K562 (cell line): Measurements from ENCODE around the gene CTDSPL2. TPM values are rescaled to one million over a fixed set of nuclear protein-coding genes. Genes with fewer than 3 reads are reported as not detected.

Experiments
- ATAC-seq: fragments of 200-7000 bp; cut with Tn5 transposase; 3 replicates; pipeline ENCODE4 v1.9.1; 2020; ENCODE audit warnings: moderate library complexity
- BruUV-seq: library from RNA; stranded (reverse); fragments of 400-500 nt; replicated peaks from 2 replicates; lab custom pipeline; 2021; lab: Mats Ljungman, UMichigan
- CTCF ChIA-PET: fragments of 300-600 bp; formaldehyde crosslinking; extraction: SDS; loops from one replicate; lab custom pipeline; 2021; ENCODE audit warnings: low intra/inter-chr PET ratio; lab: Yijun Ruan, JAX
- POLR2A ChIA-PET: fragments of 300-600, 350-650 bp; sonication (Branson Sonifier 250); formaldehyde crosslinking; extraction: SDS; loops from one replicate; lab custom pipeline; 2021; ENCODE audit warnings: antibody characterized with exemption, inconsistent platforms; lab: Yijun Ruan, JAX
- DNase-seq, 4 experiments: peaks; one replicate each; pipeline versions ENCODE4 v3.0.0 to v3.0.0-alpha.2; 2011 to 2018; ENCODE audit warnings: low spot score in 3 of 4, mixed read lengths in 3 of 4; ENCODE audit errors: extremely low read depth in 1 of 4
- FAIRE-seq: peaks from 2 replicates; lab custom pipeline; 2011; peaks lifted over from hg19 to GRCh38; lab: Jason Lieb, UNC
- H2AFZ ChIP-seq: 2 replicates; pipeline ENCODE4 v1.6.0; 2011; ENCODE audit warnings: low read depth, low read length, control low read depth, inconsistent platforms
- H3K27ac ChIP-seq: fragments of 200-600 bp; 3 replicates; pipeline ENCODE4 v1.8.0; 2011; ENCODE audit warnings: low read depth, mild to moderate bottlenecking, control low read depth, inconsistent platforms, low read length, moderate library complexity, mixed read lengths; ENCODE audit errors: extremely low read depth
- H3K27me3 ChIP-seq, 2 experiments: fragments of 300-600 bp in 1 of 2; 2 replicates in 1 of 2; 3 replicates in 1 of 2; pipeline versions ENCODE4 v1.6.0 to v1.8.0; 2011; ENCODE audit warnings: inconsistent platforms in 2 of 2, low read length in 2 of 2, mild to moderate bottlenecking in 1 of 2, mixed read lengths in 1 of 2, moderate library complexity in 1 of 2; ENCODE audit not compliant: control insufficient read depth in 2 of 2, insufficient read depth in 2 of 2
- H3K36me3 ChIP-seq: fragments of 300-600 bp; 3 replicates; pipeline ENCODE4 v1.8.0; 2011; ENCODE audit warnings: mild to moderate bottlenecking, low read length, inconsistent platforms; ENCODE audit not compliant: control insufficient read depth, insufficient read depth
- H3K4me1 ChIP-seq, 2 experiments: fragments of 200-600 bp in 1 of 2; replicated peaks in 1 of 2; 2 replicates in 1 of 2; 3 replicates in 1 of 2; pipeline versions ENCODE4 v1.5.1 to v1.8.0; 2011; ENCODE audit warnings: inconsistent platforms in 2 of 2, low read length in 2 of 2, mild to moderate bottlenecking in 1 of 2, mixed read lengths in 1 of 2, moderate library complexity in 1 of 2; ENCODE audit not compliant: control insufficient read depth in 2 of 2, insufficient read depth in 2 of 2
- H3K4me2 ChIP-seq: 2 replicates; pipeline ENCODE4 v1.6.1; 2011; ENCODE audit warnings: low read length, control low read depth, inconsistent platforms, mixed read lengths; ENCODE audit not compliant: insufficient read depth
- H3K4me3 ChIP-seq: fragments of 200-600 bp; sonication (generic), shearing (Covaris generic); 2 replicates; pipeline ENCODE4 v1.5.1; 2016; ENCODE audit warnings: control low read depth, inconsistent platforms
- H3K79me2 ChIP-seq: fragments of 200-600 bp; 3 replicates; pipeline ENCODE4 v1.8.0; 2011; ENCODE audit warnings: low read length, inconsistent platforms; ENCODE audit not compliant: control insufficient read depth, insufficient read depth
- H3K9ac ChIP-seq, 2 experiments: 2 replicates each; pipeline versions ENCODE4 v1.6.0 to v1.6.1; 2011; ENCODE audit warnings: low read depth in 2 of 2, low read length in 2 of 2, control low read depth in 1 of 2, inconsistent platforms in 1 of 2, mild to moderate bottlenecking in 1 of 2, mixed read lengths in 1 of 2; ENCODE audit not compliant: insufficient read depth in 1 of 2
- H3K9me1 ChIP-seq: one replicate; pipeline ENCODE4 v1.6.0; 2011; ENCODE audit warnings: inconsistent platforms, mild to moderate bottlenecking, low read length, moderate library complexity; ENCODE audit not compliant: control insufficient read depth, insufficient read depth
- H3K9me3 ChIP-seq: replicated peaks from 2 replicates; pipeline ENCODE4 v1.5.1; 2011; ENCODE audit warnings: low read depth, low read length, inconsistent platforms; ENCODE audit not compliant: control insufficient read depth, insufficient read depth
- H4K20me1 ChIP-seq: replicated peaks from 2 replicates; pipeline ENCODE4 v1.6.1; 2011; ENCODE audit warnings: low read length, inconsistent platforms, mixed read lengths; ENCODE audit not compliant: control insufficient read depth, insufficient read depth
- ATF6 ChIP-seq: sonication (generic); formaldehyde crosslinking; IDR thresholded peaks from 2 replicates; pipeline ENCODE4 v1.4.0; 2020; ENCODE audit warnings: mild to moderate bottlenecking, missing genetic modification reagents
- CHD7 ChIP-seq: fragments of 200-600 bp; sonication (generic); IDR thresholded peaks from one replicate; pipeline ENCODE4 v1.6.1; 2012; ENCODE audit warnings: mild to moderate bottlenecking, low read depth, low read length, inconsistent platforms
- E2F6 ChIP-seq, 2 experiments: IDR thresholded peaks; 2 replicates each; pipeline ENCODE4 v1.6.1; 2011; ENCODE audit warnings: borderline replicate concordance in 1 of 2, control low read depth in 1 of 2, low read depth in 1 of 2, low read length in 1 of 2, mild to moderate bottlenecking in 1 of 2, mixed read lengths in 1 of 2, moderate library complexity in 1 of 2; ENCODE audit not compliant: insufficient read depth in 1 of 2, insufficient read length in 1 of 2, poor library complexity in 1 of 2, severe bottlenecking in 1 of 2; ENCODE audit errors: extremely low read depth in 1 of 2
- KLF10 ChIP-seq: fragments of 250-450 bp; sonication (Bioruptor Pico); IDR thresholded peaks from 2 replicates; pipeline ENCODE4 v1.6.1; 2021; ENCODE audit warnings: matching md5 sums
- SNIP1 ChIP-seq: fragments of 450-650 bp; IDR thresholded peaks from 2 replicates; pipeline ENCODE4 v1.7.1; 2017; ENCODE audit warnings: low read depth, mild to moderate bottlenecking
- ZNF696 ChIP-seq: fragments of 250-450 bp; sonication (Bioruptor Pico); conservative IDR thresholded peaks from 2 replicates; pipeline ENCODE4 v1.4.0; 2020; ENCODE audit warnings: mild to moderate bottlenecking, moderate library complexity
- ZNF707 ChIP-seq: fragments of 250-450 bp; sonication (Bioruptor Pico); conservative IDR thresholded peaks from 2 replicates; pipeline ENCODE4 v1.8.0; 2022; ENCODE audit warnings: inconsistent platforms, mild to moderate bottlenecking, moderate library complexity
- WGBS: fragments of 100-300 bp; shearing (Covaris generic); methylation state at CpG from one replicate; pipeline ENCODE4 v1.1.6; 2016; ENCODE audit warnings: low coverage, mixed read lengths; ENCODE audit not compliant: insufficient coverage; ENCODE audit errors: missing lambda C conversion rate; 5-methylcytosine and 5-hydroxymethylcytosine counted together
- in situ Hi-C: fragments of 300-500 bp; cut with MboI; formaldehyde crosslinking; loops from 4 replicates; pipeline ENCODE4 v1.15.0; 2018; ENCODE audit warnings: inconsistent platforms, mixed read lengths
- intact Hi-C: fragments of 100-400 bp; cut with micrococcal nuclease; formaldehyde crosslinking; loops from 2 replicates; pipeline ENCODE4 v1.14.2; 2022
- polyA plus RNA-seq, 8 experiments: library from polyadenylated mRNA; depleted of rRNA in 4 of 8; stranded (reverse) in 5 of 8; unstranded in 3 of 8; fragments of >200 nt; fragmentation: Nextera tagmentation in 2 of 8; fragmentation: Illumina TruSeq in 1 of 8; extraction: Ambion mirVana in 2 of 8; extraction: Trizol in 1 of 8; gene quantifications; 2 replicates each; pipeline versions ENCODE4 v1.2.1 to v1.2.3, GENCODE V29; 2011 to 2014; ENCODE audit warnings: inconsistent platforms in 1 of 8, missing spikeins in 1 of 8
- total RNA-seq, 7 experiments: library from RNA; depleted of rRNA in 6 of 7; stranded (reverse); fragments of >200 nt in 6 of 7; fragmentation: Illumina TruSeq in 2 of 7; extraction: Trizol in 2 of 7; gene quantifications; 2 replicates each; pipeline versions ENCODE4 v1.2.1 to v1.2.3, GENCODE V29; 2011 to 2021; ENCODE audit warnings: low replicate concordance in 1 of 7

Gene CTDSPL2
- total and polyA plus RNA-seq, 9 of the 15 experiments (the other 6 are each of a cell fraction or from before 2014, with no cell fraction given), result 16.8 to 79.0 (median 53.1) TPM

GRCh38 chr15:44525018-44525417 is 97.6 kb downstream of the CTDSPL2 start:
- DNase-seq (no peak), FAIRE-seq (no peak), ATAC-seq (no peak)
- Histone ChIP-seq H3K27me3 (no peaks in the 10 kb centered on the region), H3K4me1 (no peaks in the 10 kb centered on the region), H3K9me3 (no peaks in the 10 kb centered on the region), H3K9ac (no peak overlapping the region), H3K4me3 (no peak overlapping the region), H3K9me1 (no peaks in the 10 kb centered on the region), H3K36me3 (peaks cover 61% of the 10 kb centered on the region; the same call in 1 of the 3 replicates), H2AFZ (no peak overlapping the region), H3K27ac (no peak overlapping the region), H3K4me2 (no peak overlapping the region), H4K20me1 (no peaks in the 10 kb centered on the region), H3K79me2 (no peaks in the 10 kb centered on the region)
- in situ Hi-C loops, result no loop called here
- intact Hi-C loops, result no loop called here
- WGBS, result 100% methylated on average over 1 of the region's 1 CpG
- BruUV-seq, result no TSS peak
- POLR2A ChIA-PET, result no interaction called here
- CTCF ChIA-PET, result no interaction called here
- TF ChIP-seq KLF10 (CRISPR knock-in tag) (no peak), SNIP1 (no peak), E2F6 (IDR thresholded peaks at IDR 0.05; ENCODE audit: borderline replicate concordance in 1 of 2, extremely low read depth in 1 of 2, insufficient read depth in 1 of 2, insufficient read length in 1 of 2, low read depth in 1 of 2, low read length in 1 of 2, poor library complexity in 1 of 2, severe bottlenecking in 1 of 2) (no peak), ZNF707 (CRISPR knock-in tag) (no peak), CHD7 (no peak), ATF6 (CRISPR knock-in tag) (no peak), ZNF696 (no peak)
